HL-60 (cell line): ENCODE measurements around the gene FAM9C.

Source experiments
- GABPA ChIP-seq: IDR thresholded peaks from 2 replicates; pipeline ENCODE4 v1.6.1; 2012; ENCODE audit warnings: low read depth
- POLR2AphosphoS5 ChIP-seq: IDR thresholded peaks from 2 replicates; pipeline ENCODE4 v1.6.1; 2012; ENCODE audit warnings: low read depth
- TF ChIP-seq, protein P1 (sequence below): IDR thresholded peaks from one replicate; pipeline ENCODE4 v1.5.1; 2011; ENCODE audit warnings: low read length, control low read depth, inconsistent platforms; ENCODE audit not compliant: insufficient read depth

GRCh38 chrX:13078739-13079444 is 34.5 kb upstream of the FAM9C start:
- TF ChIP-seq POLR2AphosphoS5: no peak
- TF ChIP-seq, protein P1, sequence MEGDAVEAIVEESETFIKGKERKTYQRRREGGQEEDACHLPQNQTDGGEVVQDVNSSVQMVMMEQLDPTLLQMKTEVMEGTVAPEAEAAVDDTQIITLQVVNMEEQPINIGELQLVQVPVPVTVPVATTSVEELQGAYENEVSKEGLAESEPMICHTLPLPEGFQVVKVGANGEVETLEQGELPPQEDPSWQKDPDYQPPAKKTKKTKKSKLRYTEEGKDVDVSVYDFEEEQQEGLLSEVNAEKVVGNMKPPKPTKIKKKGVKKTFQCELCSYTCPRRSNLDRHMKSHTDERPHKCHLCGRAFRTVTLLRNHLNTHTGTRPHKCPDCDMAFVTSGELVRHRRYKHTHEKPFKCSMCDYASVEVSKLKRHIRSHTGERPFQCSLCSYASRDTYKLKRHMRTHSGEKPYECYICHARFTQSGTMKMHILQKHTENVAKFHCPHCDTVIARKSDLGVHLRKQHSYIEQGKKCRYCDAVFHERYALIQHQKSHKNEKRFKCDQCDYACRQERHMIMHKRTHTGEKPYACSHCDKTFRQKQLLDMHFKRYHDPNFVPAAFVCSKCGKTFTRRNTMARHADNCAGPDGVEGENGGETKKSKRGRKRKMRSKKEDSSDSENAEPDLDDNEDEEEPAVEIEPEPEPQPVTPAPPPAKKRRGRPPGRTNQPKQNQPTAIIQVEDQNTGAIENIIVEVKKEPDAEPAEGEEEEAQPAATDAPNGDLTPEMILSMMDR: no peak
- no peak for TF ChIP-seq GABPA
